GM21825 (cell line): ENCODE results near the gene GSTT4.
"Not testable (repeated sequence)": the region's sequence is repeated elsewhere in the genome, so short reads cannot be mapped to it uniquely, and the experiment has no call there.

ENCODE experiments used
- ATAC-seq: cut with Tn5 transposase; IDR thresholded peaks from one replicate; pipeline ENCODE4 v1.9.1; 2021; ENCODE audit warnings: mild to moderate bottlenecking, moderate library complexity; ENCODE audit not compliant: unreplicated experiment

The GSTT4 gene

DNA sequence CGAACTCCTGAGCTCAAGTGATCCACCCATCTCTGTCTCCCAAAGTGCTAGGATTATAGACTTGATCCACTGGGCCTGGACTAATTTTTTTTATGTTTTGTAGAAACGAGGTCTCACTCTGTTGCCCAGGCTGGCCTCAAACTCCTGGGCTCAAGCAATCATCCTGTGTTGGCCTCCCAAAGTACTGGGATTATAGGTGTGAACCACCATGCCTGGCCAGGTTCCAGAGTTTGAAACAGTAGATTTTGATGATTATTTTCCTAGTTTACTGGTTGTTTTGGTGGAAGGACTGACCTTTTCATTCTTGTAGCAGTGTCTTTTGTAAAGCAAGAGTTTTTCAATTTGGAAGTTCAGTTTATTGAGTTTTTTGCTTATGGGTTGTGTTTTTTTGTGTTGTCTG lies 20.8 kb upstream of the GSTT4 start:
- no peak for ATAC-seq

GRCh38 chr22:24025475-24025874 lies 20.2 kb upstream of the GSTT4 start:
- ATAC-seq: no peak

- no peak for ATAC-seq
These were observed 19.1 kb upstream of the GSTT4 start for GRCh38 chr22:24024354-24024753.

GRCh38 chr22:24023204-24023789 lies 18.0 kb upstream of the GSTT4 start:
- no peak for ATAC-seq

- no peak for ATAC-seq
These were observed 16.1 kb upstream of the GSTT4 start for GRCh38 chr22:24021304-24021703.

DNA sequence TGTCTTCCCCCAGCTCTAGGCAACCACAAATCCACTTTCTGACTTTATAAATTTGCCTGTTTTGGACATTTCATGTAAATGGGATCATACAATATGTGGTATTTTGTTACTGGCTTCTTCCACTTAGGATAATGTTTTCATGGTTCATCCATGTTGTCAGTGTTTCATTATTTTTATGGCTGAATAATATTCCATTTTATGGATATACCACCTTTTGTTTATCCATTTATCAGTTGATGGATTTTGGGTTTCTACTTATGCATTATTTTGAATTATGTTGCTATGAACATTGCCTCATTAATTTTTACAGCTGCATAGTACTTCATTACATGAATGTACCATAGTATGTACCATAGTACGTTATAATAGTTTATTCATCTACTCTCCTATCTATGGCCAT lies 10.9 kb upstream of the GSTT4 start:
- ATAC-seq: no peak

- ATAC-seq: peak; percentile 6
These were observed 6.4 kb upstream of the GSTT4 start for GRCh38 chr22:24011735-24012068.

- no peak for ATAC-seq
These were observed 4.8 kb upstream of the GSTT4 start for GRCh38 chr22:24010018-24010391.

- no peak for ATAC-seq
These were observed 4.2 kb upstream of the GSTT4 start for GRCh38 chr22:24009227-24010017.

- no peak for ATAC-seq
These were observed 3.4 kb upstream of the GSTT4 start for GRCh38 chr22:24008381-24009226.

DNA sequence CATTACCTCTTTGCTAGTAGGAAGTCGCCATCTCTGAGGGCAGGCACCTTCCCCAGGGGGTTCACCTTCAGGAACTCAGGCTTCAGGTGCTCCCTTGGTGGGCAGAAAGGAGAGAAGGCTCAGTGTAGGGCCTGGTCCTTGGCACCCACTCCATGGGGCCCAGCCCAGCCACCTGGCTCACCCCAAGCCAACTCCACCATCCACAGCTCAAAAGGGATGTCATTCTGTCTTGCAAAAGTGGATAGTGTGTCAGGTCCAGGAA lies 2.7 kb upstream of the GSTT4 start:
- no peak for ATAC-seq

DNA sequence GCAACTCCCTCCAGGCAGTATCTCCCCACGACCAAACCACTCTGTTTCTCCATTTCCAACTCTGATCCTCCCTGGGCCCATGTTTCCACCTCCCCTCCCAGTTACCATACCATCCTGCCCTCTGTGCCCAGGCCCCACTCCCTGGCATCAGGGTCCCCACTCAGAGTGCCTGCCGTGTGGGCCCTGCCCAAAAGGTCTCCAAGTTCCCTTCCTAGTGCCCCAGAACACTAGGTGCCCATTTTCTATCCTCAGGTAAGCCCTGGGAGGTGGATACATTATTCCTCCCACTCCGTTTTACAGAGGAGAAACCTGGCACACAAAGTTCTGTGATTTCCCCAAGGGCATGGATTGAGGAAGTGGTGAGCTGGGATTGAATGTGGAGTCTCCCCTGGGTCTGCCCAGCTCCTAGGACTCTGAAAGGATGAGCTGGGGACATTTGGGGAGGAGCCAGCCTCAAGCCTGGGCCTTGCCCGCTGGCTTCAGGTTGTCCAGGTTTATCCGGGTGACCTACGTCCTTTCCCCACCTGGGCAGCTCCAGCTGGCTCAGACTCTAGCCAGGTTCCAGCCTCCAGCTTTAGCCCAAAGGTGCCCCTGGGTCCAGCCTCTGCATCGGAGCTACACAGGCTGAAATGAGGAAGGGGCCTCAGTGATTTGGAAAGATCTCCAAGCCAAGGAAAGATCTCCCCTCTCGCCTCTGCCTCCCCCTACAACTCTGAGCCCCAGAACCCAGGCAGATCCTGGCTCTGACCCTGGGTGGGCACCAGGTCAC lies 2.2 kb upstream of the GSTT4 start:
- ATAC-seq: no peak

GRCh38 chr22:24006914-24007214 lies 1.6 kb upstream of the GSTT4 start:
- ATAC-seq: no peak

- ATAC-seq: no peak
These were observed 1.1 kb upstream of the GSTT4 start for GRCh38 chr22:24006207-24006913.

GRCh38 chr22:24003887-24004286 lies 1.4 kb downstream of the GSTT4 start:
- ATAC-seq: no peak

- ATAC-seq: no peak
These were observed 2.4 kb downstream of the GSTT4 start for GRCh38 chr22:24002851-24003250.

- no peak for ATAC-seq
These were observed 3.0 kb downstream of the GSTT4 start for GRCh38 chr22:24002272-24002671.

DNA sequence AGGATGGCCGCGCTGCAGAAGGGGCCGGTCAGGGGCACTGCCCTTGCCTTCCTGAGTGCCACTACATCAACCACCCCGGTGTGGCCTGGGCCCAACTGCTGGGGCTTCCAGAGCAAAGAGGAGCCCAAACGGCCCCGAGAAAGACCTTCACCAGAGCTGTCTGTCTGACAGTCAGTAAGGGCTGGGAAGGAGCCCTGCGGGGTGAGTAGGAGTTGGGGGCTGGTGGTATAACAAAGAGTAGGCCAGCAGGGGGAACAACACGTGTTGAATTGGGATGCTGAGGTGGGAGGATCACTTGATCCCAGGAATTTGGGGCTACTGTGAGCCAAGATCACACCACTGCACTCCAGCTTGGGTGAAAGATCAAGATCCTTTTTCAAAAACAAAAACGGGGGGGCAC lies 3.9 kb downstream of the GSTT4 start:
- no peak for ATAC-seq

- not testable (repeated sequence) for ATAC-seq
These were observed 5.5 kb downstream of the GSTT4 start for GRCh38 chr22:23999779-24000178.

- ATAC-seq: no peak
These were observed 8.2 kb downstream of the GSTT4 start for GRCh38 chr22:23997092-23997491.

GRCh38 chr22:23993581-23994177 lies 11.6 kb downstream of the GSTT4 start:
- ATAC-seq: not testable (repeated sequence)
